Mucosa of rectum (tissue), 2 donors: Measurements from ENCODE around the gene DHRSX.
"Not testable (repeated sequence)": the region's sequence is repeated elsewhere in the genome, so short reads cannot be mapped to it uniquely, and the experiment has no call there.

Source experiments
- H3K27ac ChIP-seq, 2 donors: one replicate each; pipeline ENCODE4 v1.7.0; 2013; ENCODE audit warnings: inconsistent platforms in 2 of 2, low read depth in 2 of 2, low read length in 2 of 2
- H3K27me3 ChIP-seq, 2 donors: one replicate each; pipeline ENCODE4 v1.7.0; 2013; ENCODE audit warnings: low read length in 2 of 2; ENCODE audit not compliant: control insufficient read depth in 2 of 2, insufficient read depth in 2 of 2
- H3K36me3 ChIP-seq, 2 donors: one replicate each; pipeline ENCODE4 v1.7.0; 2013; ENCODE audit warnings: low read length in 2 of 2; ENCODE audit not compliant: control insufficient read depth in 2 of 2, insufficient read depth in 2 of 2
- H3K4me1 ChIP-seq, 2 donors: one replicate each; pipeline ENCODE4 v1.7.0; 2013; ENCODE audit warnings: low read length in 2 of 2, mild to moderate bottlenecking in 1 of 2; ENCODE audit not compliant: control insufficient read depth in 2 of 2, insufficient read depth in 2 of 2
- H3K4me3 ChIP-seq, 2 donors: one replicate each; pipeline ENCODE4 v1.7.0; 2013; ENCODE audit warnings: low read length in 2 of 2
- H3K9ac ChIP-seq, 2 donors: one replicate each; pipeline ENCODE4 v1.7.0; 2013; ENCODE audit warnings: low read length in 2 of 2, low read depth in 1 of 2, mild to moderate bottlenecking in 1 of 2
- H3K9me3 ChIP-seq, 2 donors: one replicate each; pipeline ENCODE4 v1.7.0; 2013; ENCODE audit warnings: low read length in 2 of 2; ENCODE audit not compliant: control insufficient read depth in 2 of 2
- donor health status: healthy.
- donor health status: Normal muscosa, but diverticular disease.

Gene DHRSX

GRCh38 chrX:2369206-2369605, 131.6 kb downstream of the DHRSX start:
- no peak overlapping the region for H3K27ac ChIP-seq
- no peak overlapping the region for H3K4me3 ChIP-seq
- H3K27me3 ChIP-seq = no peaks in the 10 kb centered on the region
- H3K9ac ChIP-seq = no peak overlapping the region
- no peaks in the 10 kb centered on the region for H3K9me3 ChIP-seq
- no peaks in the 10 kb centered on the region for H3K4me1 ChIP-seq
- H3K36me3 ChIP-seq = peaks cover 0 to 9% of the 10 kb centered on the region in 2 donors

GRCh38 chrX:2360731-2361130, 140.0 kb downstream of the DHRSX start:
- Histone ChIP-seq H3K27ac (no peak overlapping the region), H3K36me3 (peaks cover 0 to 5% of the 10 kb centered on the region in 2 donors), H3K27me3 (no peaks in the 10 kb centered on the region), H3K9ac (no peak overlapping the region), H3K4me1 (no peaks in the 10 kb centered on the region), H3K4me3 (no peak overlapping the region), H3K9me3 (no peaks in the 10 kb centered on the region)

DNA sequence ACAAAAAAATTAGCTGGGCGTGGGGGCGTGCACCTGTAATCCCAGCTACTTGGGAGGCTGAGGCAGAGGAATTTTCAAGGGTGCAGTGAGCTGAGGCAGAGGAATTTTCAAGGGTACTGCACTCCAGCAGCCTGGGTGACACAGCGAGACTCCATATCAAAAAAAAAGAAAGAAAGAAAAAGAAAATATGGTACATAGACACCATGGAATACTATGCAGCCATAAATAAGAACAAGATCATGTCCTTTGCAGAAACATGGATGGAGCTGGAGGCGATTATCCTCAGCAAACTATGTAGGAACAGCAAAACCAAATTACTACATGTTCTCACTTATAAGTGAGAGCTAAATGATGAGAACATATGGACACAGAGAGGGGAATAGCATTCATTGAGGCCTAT, 141.3 kb downstream of the DHRSX start:
- not testable (repeated sequence) for H3K9ac ChIP-seq, H3K9me3 ChIP-seq, H3K27me3 ChIP-seq, H3K4me3 ChIP-seq, H3K4me1 ChIP-seq, H3K36me3 ChIP-seq, H3K27ac ChIP-seq

- no peak overlapping the region for H3K27ac ChIP-seq
- no peak overlapping the region for H3K4me3 ChIP-seq
- H3K9me3 ChIP-seq = no peaks in the 10 kb centered on the region
- H3K27me3 ChIP-seq = no peaks in the 10 kb centered on the region
- no peak overlapping the region for H3K9ac ChIP-seq
- no peaks in the 10 kb centered on the region for H3K36me3 ChIP-seq
- no peaks in the 10 kb centered on the region for H3K4me1 ChIP-seq
These were observed 148.5 kb downstream of the DHRSX start for GRCh38 chrX:2351999-2352995.

GRCh38 chrX:2351321-2351720, 149.5 kb downstream of the DHRSX start:
- no peaks in the 10 kb centered on the region for H3K27me3 ChIP-seq
- no peak overlapping the region for H3K9ac ChIP-seq
- no peaks in the 10 kb centered on the region for H3K9me3 ChIP-seq
- no peaks in the 10 kb centered on the region for H3K4me1 ChIP-seq
- H3K36me3 ChIP-seq = no peaks in the 10 kb centered on the region
- H3K4me3 ChIP-seq = no peak overlapping the region
- no peak overlapping the region for H3K27ac ChIP-seq

GRCh38 chrX:2350703-2351102, 150.1 kb downstream of the DHRSX start:
- not testable (repeated sequence) for H3K4me3 ChIP-seq, H3K27me3 ChIP-seq, H3K27ac ChIP-seq

GRCh38 chrX:2350036-2350435, 150.7 kb downstream of the DHRSX start:
- H3K4me3 ChIP-seq, H3K4me1 ChIP-seq, H3K9ac ChIP-seq, H3K36me3 ChIP-seq, H3K9me3 ChIP-seq, H3K27ac ChIP-seq, H3K27me3 ChIP-seq: not testable (repeated sequence)

More at GRCh38 chrX:2350703-2351102, 150.1 kb downstream of the DHRSX start:
- H3K36me3 ChIP-seq, H3K9ac ChIP-seq, H3K9me3 ChIP-seq, H3K4me1 ChIP-seq: not testable (repeated sequence)

DNA sequence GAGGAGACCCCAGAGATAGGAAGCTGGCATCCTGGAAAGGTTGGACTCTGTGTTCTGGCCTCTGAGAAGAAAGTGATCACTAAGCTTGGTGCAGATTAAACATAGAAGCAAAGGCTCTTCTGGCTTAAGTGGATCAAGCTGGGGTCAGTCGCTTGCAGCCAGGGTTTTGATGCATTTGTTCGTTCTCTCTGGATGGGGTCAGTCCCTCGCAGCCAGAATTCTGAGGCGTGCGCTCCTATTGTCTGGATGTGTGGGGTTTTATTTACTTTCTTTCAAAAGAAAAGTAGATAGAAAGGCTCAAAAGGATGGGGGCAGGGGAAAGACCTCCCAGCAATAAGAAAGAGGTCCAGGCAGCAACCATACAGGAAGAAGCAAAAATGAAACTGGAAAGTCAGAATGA, 152.6 kb downstream of the DHRSX start:
- H3K9me3 ChIP-seq = no peaks in the 10 kb centered on the region
- no peak overlapping the region for H3K4me3 ChIP-seq
- no peak overlapping the region for H3K9ac ChIP-seq
- H3K36me3 ChIP-seq = no peaks in the 10 kb centered on the region
- no peaks in the 10 kb centered on the region for H3K27me3 ChIP-seq
- H3K27ac ChIP-seq = no peak overlapping the region
- H3K4me1 ChIP-seq = no peaks in the 10 kb centered on the region

GRCh38 chrX:2346158-2346557, 154.6 kb downstream of the DHRSX start:
- Histone ChIP-seq H3K9ac (no peak overlapping the region), H3K27me3 (no peaks in the 10 kb centered on the region), H3K36me3 (no peaks in the 10 kb centered on the region), H3K9me3 (no peaks in the 10 kb centered on the region), H3K4me3 (no peak overlapping the region), H3K27ac (no peak overlapping the region), H3K4me1 (no peaks in the 10 kb centered on the region)

GRCh38 chrX:2345562-2345961, 155.2 kb downstream of the DHRSX start:
- H3K27me3 ChIP-seq = no peaks in the 10 kb centered on the region
- H3K4me3 ChIP-seq = no peak overlapping the region
- H3K36me3 ChIP-seq = no peaks in the 10 kb centered on the region
- H3K27ac ChIP-seq = no peak overlapping the region
- H3K4me1 ChIP-seq = no peaks in the 10 kb centered on the region
- no peak overlapping the region for H3K9ac ChIP-seq
- H3K9me3 ChIP-seq = no peaks in the 10 kb centered on the region
